ENCODE data around the gene C1orf21. TPM values are rescaled to one million over a fixed set of nuclear protein-coding genes. Genes with fewer than 3 reads are reported as not detected.

C1orf21 gene
- polyA plus RNA-seq, 1 experiment, result 4.3 TPM

GRCh38 chr1:184472136-184472535 lies 85.3 kb downstream of the C1orf21 start:
- H3K4me3 ChIP-seq (ENCODE audit: low read depth, low read length), result no peak overlapping the region
- no peak for DNase-seq (ENCODE audit: low read depth)
- ChIA-PET POLR2A (no interaction called here), CTCF (no interaction called here)
- no peak for TF ChIP-seq CTCF (IDR thresholded peaks at IDR 0.05; ENCODE audit: insufficient read depth, low read depth, low read length)
- no peaks in the 10 kb centered on the region for H3K27me3 ChIP-seq (ENCODE audit: control insufficient read depth, insufficient read depth, low read length)
- no peaks in the 10 kb centered on the region; the same call in 1 of the 2 replicates for H3K36me3 ChIP-seq (ENCODE audit: control insufficient read depth, insufficient read depth, low read length)

DNA sequence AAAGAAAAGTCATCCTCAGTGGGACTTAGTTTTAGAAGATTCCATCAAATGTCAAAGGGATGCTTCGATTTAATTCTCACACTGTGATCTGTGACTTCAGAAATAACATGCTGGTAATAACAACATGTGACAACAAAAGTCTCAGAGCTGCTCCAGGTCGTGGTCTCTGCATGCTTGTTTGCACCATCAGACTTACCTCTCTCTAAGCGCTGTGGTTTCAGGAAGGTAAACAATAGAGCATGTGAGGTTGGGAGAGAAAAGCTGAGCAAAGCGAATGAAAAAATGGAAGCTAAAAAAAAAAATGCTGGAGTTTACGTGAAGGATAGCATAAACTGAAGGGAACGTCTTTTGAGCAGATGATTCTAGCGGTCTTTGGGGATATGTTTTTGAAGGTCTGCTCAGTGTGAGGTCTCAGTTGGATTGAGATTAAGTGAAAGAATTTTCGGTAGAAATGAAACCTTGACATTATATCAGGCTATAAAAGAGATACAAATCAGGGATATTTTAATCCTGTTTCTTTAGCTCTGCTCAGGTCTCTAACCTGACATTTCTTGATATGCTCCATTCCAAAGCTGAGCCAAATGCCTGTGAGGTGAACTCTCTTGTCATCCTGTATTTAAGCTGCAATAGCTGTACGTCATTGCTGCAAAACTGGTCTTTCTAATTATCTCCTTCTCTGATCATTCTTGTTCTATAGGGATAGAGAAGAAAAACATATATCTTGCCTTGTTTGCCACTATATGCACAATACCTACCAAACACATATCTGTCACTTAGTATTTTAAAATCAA lies 86.5 kb downstream of the C1orf21 start:
- H3K27me3 ChIP-seq (ENCODE audit: control insufficient read depth, insufficient read depth, low read length), result no peaks in the 10 kb centered on the region
- DNase-seq (ENCODE audit: low read depth), result no peak
- TF ChIP-seq CTCF (IDR thresholded peaks at IDR 0.05; ENCODE audit: insufficient read depth, low read depth, low read length), result no peak
- H3K36me3 ChIP-seq (ENCODE audit: control insufficient read depth, insufficient read depth, low read length), result no peaks in the 10 kb centered on the region
- no peak overlapping the region for H3K4me3 ChIP-seq (ENCODE audit: low read depth, low read length)
- POLR2A ChIA-PET, result no interaction called here
- CTCF ChIA-PET, result no interaction called here

GRCh38 chr1:184476187-184476586 lies 89.4 kb downstream of the C1orf21 start:
- Histone ChIP-seq H3K27me3 (ENCODE audit: control insufficient read depth, insufficient read depth, low read length) (no peaks in the 10 kb centered on the region), H3K4me3 (ENCODE audit: low read depth, low read length) (no peak overlapping the region), H3K36me3 (ENCODE audit: control insufficient read depth, insufficient read depth, low read length) (no peaks in the 10 kb centered on the region)
- ChIA-PET POLR2A (no interaction called here), CTCF (no interaction called here)
- TF ChIP-seq CTCF (IDR thresholded peaks at IDR 0.05; ENCODE audit: insufficient read depth, low read depth, low read length), result no peak
- DNase-seq (ENCODE audit: low read depth), result no peak

GRCh38 chr1:184479435-184480167 lies 92.8 kb downstream of the C1orf21 start:
- Histone ChIP-seq H3K4me3 (ENCODE audit: low read depth, low read length) (no peak overlapping the region), H3K27me3 (ENCODE audit: control insufficient read depth, insufficient read depth, low read length) (no peaks in the 10 kb centered on the region), H3K36me3 (ENCODE audit: control insufficient read depth, insufficient read depth, low read length) (no peaks in the 10 kb centered on the region)
- ChIA-PET CTCF (interaction anchor here (0.7 kb wide), 1 partner anchor 14 kb away, joined by 3 read pairs; no protein-coding TSS in a partner anchor), POLR2A (no interaction called here)
- DNase-seq (ENCODE audit: low read depth), result no peak
- no peak for TF ChIP-seq CTCF (IDR thresholded peaks at IDR 0.05; ENCODE audit: insufficient read depth, low read depth, low read length)

DNA sequence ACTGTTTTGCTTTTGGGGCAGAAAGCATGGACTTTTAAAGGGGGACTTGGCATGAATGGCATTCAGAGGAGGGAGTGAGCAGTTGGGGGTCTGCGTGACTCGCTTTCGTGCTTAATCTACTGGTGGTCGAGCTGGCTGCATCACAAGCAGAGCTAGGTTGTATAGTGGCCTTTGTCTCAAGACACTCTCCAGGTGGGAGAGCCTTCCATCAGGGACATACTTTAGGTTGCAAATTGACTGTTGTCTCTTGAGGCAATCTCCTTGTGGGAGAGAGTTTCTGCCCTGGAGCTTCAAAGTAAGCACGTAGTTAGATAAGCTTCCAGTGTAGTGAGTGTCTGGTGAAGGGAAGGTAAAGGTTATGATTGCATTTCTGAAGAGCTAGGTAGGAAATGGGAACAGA lies 93.9 kb downstream of the C1orf21 start:
- H3K27me3 ChIP-seq (ENCODE audit: control insufficient read depth, insufficient read depth, low read length), result no peaks in the 10 kb centered on the region
- H3K4me3 ChIP-seq (ENCODE audit: low read depth, low read length), result no peak overlapping the region
- no peaks in the 10 kb centered on the region for H3K36me3 ChIP-seq (ENCODE audit: control insufficient read depth, insufficient read depth, low read length)
- no peak for TF ChIP-seq CTCF (IDR thresholded peaks at IDR 0.05; ENCODE audit: insufficient read depth, low read depth, low read length)
- ChIA-PET CTCF (interaction anchor here (0.5 to 0.9 kb wide), 3 partner anchors 19 to 258 kb away, joined by 3 to 5 read pairs (median 4); no protein-coding TSS in a partner anchor), POLR2A (no interaction called here)
- no peak for DNase-seq (ENCODE audit: low read depth)

Measured in BJ (cell line).